Stimulated activated CD4-positive, alpha-beta T cell treated with anti-CD3 and anti-CD28 coated beads, Interleukin-1b, Interleukin-23, amount 100 ng/mL, for 24 hours (primary cell): Measurements from ENCODE around the gene INPP5F.
"Not testable (repeated sequence)": the region's sequence is repeated elsewhere in the genome, so short reads cannot be mapped to it uniquely, and the experiment has no call there.

Experiments
- DNase-seq, 4 experiments: peaks; one replicate each; pipeline ENCODE4 v3.0.0-alpha.2; 2020; ENCODE audit warnings: low read depth in 4 of 4, low spot score in 1 of 4

INPP5F gene

DNA sequence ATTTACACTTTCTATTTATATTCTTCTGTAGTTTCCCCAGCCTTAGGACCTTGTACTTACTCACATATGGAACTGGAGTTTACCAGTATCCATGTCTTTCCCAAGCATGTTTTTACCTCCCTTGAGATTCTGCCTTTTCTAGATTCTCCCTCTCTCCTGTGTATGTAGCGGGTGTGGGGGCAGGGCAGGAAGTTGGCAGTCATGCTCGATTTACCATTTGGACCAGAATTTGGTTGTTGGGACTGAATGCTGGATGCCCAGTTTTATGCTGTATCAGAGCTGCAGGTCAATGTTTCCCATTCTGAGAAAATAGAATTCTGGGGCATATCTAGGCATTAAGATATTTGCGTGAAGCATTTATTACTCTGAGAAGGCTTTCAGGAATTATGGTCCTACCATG, 14.2 kb downstream of the INPP5F start:
- no peak for DNase-seq

DNA sequence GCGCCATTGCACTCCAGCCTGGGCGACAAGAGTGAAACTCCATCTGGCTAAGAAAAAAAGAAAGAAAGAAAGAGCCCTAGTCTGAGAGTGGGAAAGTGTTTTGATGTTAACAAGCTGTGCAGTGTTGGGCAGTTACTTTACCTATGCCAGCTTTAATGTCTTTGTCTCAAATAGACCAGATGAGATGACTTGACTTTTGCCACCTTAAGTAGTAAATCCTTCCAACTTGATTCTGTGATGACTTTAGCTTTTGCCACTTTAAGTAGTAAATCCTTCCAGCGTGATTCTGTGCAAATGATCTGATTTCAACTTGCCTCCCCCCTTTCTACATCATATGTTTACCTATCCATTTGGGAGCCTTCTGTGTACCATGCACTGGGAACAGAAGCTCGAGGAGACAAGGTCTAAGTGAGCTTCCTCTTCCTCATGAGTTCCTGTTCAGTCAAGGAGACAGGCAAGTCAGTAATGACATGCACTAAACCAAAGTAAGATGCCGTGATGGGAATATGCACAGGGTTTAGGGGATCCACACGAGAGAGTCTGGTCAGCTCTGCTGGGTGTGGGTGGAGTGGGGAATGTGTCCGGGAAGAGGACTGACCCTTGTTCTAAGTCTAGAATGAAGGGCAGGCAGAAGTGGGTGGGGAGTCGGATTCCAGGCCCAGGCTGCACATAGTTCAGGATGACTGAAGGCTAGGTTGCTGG, 17.2 kb downstream of the INPP5F start:
- no peak for DNase-seq

DNA sequence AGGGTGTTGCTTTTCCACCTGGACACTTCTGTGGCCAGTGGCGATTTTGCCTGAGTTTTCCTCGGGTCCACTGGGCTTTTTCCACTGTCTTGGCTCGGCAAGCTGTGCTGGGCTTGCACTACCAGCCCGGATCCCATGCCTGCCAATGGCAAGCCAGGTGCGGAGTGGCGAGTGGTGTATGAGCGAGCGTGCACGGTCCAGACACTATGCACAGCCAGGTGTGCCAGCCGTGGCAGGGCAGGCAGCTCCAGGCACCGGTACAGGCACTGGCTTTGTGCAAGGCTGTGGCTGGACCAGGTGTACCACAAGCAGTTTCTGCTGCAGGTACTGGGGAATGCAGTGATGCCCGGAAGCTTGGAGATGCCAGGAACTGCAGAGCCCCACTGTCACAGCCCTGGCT, 22.1 kb downstream of the INPP5F start:
- DNase-seq: no peak

DNA sequence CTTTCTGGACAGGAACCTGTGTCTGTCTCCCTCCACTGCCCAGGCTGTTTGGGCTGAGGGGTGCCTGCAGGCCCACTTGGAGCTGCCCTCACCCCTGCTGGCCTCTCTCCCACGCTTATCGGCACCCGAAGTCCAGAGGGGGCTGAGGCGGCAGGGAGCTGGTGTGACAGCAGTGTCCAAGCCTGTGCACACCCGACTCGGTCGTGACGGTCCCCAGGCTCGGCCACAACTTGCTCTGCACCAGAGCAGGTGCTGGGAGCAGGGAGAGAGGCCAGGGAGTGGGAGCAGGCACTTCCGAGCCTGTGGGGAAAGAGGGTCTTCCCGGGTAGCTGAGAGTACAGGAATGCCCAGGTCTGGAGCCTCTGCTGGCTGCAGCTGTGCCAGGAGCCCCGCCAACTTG, 23.0 kb downstream of the INPP5F start:
- DNase-seq: no peak

DNA sequence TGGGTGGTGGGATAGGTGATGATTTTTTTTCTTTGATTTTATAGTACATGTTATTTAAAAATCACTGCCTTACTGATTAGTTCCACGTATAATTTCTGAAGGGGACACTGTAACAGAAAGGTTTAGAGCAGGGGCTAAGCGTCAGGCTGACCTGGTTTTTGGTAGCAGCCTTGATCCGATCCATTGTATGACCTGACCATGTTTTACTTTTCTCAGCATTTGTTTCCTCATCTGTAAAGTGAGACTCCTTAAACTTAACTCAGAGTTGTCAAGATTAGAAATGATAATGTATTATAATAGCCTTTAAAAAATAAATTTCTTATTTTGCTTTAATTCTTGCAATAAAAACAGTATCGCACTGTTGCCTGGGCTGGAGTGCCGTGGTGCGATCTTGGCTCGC, 23.6 kb downstream of the INPP5F start:
- DNase-seq: no peak

DNA sequence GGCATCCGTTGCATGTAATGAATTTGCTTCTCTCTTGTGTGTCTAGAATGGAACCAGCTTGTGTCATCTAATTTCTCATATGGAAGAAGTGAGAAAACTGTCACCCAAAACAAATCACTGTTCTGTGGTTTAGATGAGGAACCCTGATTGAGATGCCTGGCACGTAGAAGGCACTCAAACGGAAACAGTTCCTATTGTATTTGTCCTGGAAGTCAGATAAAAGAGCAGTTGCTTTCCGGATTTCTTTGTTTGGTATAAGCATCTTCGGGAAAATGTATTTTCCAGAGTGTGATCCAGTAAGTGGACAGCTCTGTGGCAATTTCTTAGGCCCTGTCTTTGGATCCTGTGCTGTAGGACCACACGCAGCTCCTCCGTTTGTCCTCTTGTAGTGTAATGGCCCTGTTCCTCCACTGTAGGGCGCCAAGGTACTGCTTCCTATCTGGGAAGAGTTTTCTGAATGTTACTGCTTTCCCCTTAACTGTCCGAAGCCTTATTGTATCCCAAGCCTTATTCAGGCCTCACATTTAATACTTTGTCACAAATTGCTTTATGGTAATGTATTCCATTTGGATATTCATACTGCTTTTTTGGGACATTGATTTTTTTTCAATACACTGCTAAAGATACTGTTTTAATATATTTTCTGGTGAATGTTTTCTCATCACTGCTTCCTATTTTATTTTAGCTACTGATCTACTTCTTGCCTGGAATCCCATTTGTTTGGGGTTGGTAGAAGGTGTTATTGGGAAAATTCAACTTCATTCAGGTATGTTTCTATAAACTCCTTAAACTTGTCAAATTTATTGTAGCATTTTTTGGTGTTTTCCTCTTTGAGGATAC, 24.8 kb downstream of the INPP5F start:
- peak; percentile 7 to 32 (median 24) for DNase-seq

DNA sequence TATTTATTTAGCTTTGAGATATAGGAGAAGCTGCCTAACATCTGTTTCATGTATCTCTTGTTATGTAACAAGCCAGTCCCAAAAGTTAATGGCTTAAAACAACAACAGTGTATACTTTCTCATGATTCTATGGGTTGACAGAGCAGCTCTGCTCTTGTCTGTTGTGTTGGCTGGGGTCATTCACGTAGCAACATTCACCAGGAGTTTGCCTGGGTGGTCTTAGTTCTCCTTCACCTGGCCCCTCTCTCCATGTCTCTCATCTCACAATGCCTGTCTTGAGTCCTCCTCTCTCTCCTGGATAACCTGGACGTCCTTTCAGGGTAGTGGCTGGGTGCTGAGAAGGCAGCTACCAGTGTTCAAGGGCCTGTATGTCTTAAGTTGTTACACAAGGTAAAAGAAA, 27.5 kb downstream of the INPP5F start:
- no peak for DNase-seq

DNA sequence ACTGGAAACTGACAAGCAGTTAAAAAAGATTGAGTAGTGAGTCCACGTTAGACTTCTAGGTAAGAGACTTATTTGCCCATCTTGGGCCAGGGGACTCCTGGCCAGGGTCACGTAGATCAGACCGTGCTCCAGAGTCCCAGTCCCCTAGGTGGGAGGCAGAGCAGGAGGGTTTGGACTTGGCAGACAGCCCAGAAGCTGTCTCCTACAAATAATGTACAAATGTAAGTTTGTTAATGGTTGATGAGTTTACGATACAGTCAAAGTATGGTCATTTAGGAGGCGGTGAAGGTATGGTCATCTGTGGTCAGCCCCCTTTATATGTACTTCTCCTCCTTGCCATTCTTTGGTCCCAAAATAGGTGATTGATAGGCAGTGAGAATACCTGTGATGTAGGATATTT, 28.2 kb downstream of the INPP5F start:
- DNase-seq: no peak

DNA sequence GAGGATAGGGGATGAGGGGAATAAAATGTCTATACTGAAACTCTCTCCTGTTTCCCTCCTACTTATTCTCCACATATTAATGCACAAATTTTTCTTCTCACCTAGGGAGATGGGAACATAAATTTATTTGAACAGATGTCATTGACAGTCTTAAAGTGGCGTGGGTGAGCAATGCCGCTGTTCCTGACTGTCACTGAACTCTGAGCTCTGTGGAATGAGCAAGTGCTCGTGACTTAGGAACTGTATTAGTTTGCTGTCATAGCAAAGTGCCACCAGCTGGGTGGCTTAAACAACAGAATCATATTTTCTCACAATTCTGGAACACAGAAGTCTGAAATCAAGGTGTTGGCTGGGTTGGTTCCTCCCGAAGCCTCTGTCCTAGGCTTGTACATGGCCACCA, 29.1 kb downstream of the INPP5F start:
- no peak for DNase-seq

DNA sequence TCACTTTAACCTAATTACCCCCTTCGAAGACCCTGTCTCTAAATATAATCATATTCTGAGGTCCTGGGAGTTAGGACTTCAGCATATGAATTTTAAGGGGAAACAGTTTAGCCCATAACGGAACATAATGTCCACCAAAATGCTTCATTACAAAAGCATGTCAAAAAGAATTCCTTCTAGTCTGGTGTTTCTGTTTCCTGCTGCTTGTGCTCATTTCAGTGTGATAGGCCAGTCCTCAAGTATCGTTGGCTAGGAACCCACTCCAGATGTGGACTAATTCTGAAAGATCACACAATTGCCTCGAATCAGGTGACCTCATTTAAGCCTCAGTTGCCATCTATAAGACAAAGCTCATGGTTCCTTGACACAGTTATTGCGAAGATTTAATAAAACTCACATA, 29.6 kb downstream of the INPP5F start:
- no peak for DNase-seq

DNA sequence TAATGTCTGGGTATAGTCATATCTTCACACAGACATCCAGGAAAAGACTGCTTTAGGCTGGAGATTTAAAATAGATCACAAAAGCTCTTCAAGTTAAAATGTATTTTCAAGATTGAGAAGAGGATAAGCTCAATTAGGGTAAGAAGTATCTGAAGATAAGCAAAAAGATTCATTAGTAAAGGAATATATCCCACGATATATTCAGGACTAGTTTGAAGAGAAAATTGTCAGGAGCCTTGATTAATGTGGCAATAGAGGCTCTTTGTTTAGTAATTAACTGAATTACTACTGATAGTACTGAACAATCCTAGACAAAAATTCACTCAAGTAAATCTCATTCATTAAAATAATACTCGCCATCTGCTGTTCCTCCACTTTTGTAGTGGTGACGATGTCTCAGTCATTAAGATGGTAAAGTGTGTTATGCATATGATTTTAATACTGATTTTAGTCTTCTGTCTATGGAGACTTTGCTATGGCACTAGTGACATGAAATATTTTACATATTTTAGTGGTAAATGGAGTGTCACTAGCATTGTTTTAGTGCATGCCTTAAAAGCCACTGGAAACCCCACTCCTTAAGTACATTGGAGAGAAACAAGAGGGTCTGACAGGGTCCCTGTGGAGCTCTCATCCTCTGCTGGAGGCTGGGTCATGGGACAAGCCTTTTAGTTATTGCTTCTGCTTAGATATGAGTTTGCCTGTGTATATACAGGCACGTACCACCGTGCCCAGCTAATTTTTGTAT, 32.8 kb downstream of the INPP5F start:
- no peak for DNase-seq

DNA sequence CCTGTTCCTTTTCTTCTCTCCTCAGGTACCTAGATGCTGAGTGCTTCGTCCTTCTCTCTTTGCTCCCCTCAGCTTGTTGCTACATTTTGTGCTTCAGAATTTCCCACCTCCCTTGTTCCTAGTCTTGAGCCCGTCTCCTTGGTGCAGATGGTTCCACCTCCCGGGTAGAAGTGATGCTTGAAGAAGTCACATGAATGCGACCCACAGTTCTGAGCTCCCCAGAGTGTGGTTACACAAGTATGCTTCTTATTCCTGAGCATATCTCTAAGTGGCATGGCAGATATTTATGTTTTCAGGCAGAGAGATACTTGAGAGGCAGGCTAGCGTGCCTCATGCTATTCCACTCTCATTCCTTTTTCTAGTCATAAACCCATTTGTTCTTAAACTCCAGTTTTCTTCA, 34.0 kb downstream of the INPP5F start:
- no peak for DNase-seq

DNA sequence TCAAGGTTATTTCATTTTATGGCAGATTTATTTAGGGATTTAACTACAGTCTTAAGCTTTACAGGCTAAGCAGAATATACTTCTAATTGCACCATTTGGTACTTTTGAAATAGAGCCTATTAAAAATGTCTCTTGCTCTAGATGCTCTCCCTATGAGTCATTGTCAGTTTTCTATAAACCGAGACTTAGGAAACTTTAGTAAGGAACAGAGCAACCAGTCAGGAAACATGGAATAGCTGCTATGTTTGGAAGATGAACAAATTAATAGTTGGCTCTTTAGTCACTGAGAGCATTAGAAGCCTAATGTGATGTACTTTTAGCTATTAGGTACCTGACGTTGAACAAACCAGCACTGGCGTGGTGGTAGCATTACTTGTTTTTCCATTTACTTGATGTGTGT, 35.3 kb downstream of the INPP5F start:
- DNase-seq: no peak

DNA sequence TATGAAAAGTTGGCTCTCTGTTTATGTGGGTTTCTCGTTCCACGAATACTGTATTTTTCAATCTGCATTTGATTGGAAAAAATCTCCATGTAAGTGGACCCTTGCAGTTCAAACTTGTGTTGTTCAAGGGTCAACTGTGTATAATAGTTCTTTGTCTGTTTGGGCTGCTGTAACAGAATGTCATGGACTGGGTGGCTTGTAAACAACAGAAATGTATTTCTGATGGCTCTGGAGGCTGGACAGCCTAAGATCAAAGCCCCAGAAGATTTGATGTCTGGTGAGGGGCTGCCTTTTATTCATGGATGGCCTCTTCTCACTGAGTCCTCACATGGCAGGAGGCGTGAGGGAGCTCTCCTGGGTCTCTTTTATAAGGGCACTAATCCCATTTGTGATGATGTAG, 36.2 kb downstream of the INPP5F start:
- no peak for DNase-seq

DNA sequence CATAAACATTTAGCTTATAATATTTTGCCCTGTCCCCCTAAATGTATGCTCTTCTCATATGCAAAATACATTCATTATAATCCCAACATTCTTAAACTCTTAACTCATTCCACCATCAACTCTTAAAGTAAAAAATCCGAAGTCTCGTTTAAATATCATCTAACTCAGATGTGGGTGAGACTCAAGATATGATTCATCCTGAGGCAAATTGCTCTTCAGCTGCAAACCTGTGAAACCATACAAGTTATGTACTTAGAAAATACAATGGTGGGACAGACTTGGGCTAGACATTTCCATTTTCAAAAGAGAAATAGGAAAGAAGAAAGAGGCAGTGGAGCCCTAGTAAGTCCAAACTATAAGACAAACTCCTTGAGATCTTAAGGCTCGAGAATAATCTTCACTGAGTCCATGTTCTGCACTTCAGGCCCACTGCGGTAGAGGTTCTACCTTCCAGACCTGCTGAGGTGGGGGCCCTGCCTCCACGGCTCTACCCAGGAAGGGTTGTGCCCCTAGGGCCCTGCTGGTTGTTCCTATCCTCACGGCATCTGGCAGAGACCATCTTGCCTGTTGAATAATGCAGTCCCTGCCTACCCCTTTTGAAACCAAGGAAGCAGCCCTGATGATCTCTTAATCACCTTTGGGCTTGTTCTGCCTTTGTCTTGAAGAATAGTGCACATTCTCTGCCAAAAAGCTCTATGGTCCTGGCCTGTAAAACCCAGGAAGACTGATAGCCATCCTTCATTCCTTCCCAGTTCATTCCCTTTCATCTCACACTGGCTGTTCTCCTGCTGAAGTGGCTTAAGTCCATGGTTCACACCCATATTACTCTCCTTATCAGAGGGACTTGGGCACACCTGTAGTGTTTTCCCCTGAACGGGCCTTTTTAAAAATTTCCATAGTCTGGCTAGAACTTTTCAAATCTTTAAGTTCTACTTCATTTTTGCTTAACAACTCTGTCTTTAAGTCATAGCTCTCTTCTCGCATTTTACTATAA, 37.3 kb downstream of the INPP5F start:
- DNase-seq: no peak

DNA sequence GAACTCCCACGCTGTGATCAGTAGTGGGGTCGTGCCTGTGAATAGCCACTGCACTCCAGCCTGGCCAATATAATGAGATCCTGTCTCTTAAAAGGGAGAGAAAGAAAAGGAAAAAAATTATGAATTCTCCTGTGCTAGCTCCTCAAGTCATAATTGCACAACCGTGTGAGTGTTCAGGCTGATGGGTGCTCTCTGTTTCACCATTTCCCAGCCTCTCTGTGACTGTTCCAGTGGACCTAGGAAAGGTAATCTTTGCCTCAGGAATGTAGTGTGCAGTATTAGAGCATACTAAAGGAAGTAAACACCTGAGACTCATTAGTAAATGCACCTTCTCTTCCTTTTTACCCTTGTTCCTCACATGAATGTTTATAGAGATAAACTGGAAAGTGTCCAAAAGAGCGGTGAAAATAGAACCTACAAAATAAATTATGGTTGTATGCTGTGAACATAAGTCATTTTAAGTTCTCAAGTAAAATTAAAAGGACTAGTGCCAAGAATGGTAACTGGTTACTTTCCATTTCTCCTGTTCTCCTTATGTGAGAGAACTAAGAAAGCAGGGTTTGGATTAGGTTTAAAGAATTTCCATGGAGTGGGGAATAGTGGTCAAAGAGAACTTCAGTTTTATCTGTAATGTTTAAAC, 42.7 kb downstream of the INPP5F start:
- DNase-seq: no peak

DNA sequence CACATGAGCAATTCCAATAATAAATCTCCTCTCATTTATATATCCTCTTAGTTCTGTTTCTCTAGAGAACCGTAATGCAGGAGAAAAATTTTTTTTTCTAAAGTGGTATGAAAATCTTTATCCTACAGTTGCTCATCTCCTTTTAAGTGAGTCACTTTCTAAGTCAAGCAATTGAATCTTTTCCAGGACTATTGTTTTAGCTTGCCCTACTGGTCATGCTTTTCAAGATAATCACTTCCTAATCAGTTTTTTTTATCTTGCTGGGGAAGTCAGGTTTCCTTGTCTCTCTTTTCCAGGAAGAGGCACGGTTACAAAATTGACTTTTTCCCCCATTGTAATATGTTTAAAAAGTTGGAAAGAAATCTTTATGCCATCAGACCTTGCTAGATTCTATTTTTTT, 44.0 kb downstream of the INPP5F start:
- no peak for DNase-seq

DNA sequence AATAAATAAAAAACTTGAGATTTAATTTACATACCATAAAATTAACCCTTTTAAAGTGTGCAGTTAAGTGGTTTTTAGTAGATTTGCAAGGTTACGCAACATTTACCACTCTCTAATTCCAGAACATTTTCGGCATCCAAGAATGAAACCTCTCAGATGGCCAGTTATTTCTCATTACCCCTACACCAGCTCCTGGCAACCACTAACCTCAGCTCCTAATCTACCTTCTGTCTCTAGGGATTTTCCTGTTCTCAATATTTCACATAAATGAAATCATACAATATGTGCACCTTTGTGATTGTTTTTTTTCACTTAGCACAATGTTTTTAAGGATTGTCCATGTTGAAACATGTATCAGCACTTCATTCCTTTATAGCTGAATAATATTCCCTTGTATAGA, 45.1 kb downstream of the INPP5F start:
- no peak for DNase-seq

DNA sequence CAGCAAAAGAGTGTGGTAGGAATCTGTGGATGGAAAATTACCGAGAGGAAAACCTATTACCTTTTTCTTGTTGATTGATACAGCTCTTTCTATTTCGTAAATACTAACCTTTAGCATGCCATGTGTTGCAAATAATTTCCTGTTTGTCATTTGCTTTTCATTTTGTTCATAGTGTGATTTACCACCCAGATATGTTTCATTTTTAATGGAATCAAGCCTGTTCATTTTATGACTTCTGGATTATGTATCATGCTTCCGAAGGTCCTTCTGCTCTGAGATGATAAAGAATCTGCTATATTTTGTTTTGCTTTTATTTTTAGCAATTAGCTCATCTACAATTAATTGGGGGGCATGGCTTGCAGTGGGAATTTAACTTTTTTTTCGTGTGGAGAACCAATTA, 46.5 kb downstream of the INPP5F start:
- no peak for DNase-seq

DNA sequence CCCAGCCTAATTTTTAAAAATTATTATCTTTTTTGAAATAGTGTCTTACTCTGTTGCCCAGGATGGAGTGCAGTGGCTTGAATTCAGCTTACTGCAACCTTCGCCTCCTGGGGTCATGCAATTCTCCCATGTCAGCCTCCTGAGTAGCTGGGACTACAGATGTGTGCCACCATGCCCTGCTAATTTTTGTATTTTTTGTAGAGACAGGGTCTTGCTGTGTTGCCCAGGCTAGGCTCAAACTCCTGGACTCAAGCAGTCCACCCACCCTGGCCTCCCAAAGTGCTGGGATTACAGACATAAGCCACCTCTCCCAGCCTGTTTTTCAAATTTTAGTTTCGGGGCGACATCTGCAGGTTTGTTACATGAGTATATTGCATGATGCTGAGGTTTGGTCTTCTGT, 47.2 kb downstream of the INPP5F start:
- not testable (repeated sequence) for DNase-seq
